Measurements from ENCODE around the gene TASOR. TPM values are rescaled to one million over a fixed set of nuclear protein-coding genes. Genes with fewer than 3 reads are reported as not detected.

Gene TASOR
- total RNA-seq, 1 donor from 2014 or later = 69.7 TPM

DNA sequence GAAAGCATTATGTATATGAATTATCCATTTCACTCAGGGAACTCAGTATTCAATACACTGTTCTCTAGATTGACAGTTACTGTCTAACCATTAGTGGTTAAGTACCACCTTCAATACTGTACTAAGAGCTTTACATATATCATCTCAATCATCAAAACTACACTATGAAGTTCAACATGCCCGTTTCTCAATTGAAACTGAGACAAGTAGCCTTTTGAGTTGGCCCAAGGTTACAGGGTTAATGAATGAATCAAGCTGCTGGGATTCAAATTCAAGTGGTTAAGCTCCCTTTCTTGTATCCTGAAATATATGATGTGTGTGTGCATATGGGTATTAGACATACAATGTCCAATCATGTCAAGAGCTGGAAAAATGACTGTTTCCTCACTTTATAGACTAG lies 5.8 kb downstream of the TASOR start:
- ATAC-seq (no peak), DNase-seq (no peak)
- peaks cover 10% of the 10 kb centered on the region for H3K36me3 ChIP-seq
- H3K27ac ChIP-seq = no peak overlapping the region
- peaks cover 32% of the 10 kb centered on the region for H3K4me1 ChIP-seq
- TF ChIP-seq, protein P1, sequence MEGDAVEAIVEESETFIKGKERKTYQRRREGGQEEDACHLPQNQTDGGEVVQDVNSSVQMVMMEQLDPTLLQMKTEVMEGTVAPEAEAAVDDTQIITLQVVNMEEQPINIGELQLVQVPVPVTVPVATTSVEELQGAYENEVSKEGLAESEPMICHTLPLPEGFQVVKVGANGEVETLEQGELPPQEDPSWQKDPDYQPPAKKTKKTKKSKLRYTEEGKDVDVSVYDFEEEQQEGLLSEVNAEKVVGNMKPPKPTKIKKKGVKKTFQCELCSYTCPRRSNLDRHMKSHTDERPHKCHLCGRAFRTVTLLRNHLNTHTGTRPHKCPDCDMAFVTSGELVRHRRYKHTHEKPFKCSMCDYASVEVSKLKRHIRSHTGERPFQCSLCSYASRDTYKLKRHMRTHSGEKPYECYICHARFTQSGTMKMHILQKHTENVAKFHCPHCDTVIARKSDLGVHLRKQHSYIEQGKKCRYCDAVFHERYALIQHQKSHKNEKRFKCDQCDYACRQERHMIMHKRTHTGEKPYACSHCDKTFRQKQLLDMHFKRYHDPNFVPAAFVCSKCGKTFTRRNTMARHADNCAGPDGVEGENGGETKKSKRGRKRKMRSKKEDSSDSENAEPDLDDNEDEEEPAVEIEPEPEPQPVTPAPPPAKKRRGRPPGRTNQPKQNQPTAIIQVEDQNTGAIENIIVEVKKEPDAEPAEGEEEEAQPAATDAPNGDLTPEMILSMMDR (IDR thresholded peaks at IDR 0.05) = no peak
- no peaks in the 10 kb centered on the region for H3K27me3 ChIP-seq (ENCODE audit: low read depth)
- no peaks in the 10 kb centered on the region for H3K9me3 ChIP-seq
- intact Hi-C loops (cut with DNase I) = no loop called here
- no peak overlapping the region for H3K4me3 ChIP-seq

DNA sequence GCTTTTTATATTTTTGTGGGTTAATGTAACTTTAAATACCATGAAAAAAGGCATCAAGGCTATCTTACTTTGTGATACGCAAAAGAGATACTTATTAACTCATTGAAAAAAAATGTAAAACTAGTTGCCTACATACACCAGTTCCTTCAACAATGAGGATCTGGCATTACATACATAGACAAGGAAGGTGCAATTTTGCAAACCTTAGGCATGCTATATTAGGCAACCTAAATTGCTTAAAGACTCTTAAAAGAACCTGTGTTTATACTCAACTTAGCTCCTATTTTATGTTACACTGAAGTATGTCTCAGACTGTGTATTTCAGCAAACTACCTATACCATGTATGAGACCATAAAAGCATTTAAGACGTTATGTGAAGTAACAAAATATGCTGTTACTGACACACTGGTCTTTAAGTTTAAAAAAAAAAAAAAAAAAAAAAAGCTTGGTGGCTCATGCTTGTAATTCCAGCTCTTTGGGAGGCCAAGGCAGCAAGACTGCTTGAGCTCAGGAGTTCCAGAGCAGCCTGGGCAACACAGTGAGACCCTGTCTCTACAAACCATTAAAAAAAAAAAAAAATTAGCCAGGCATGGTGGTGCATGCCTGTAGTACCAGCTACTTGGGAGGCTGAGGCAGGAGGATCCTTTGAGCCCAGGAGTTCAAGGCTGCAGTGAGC lies 9.1 kb downstream of the TASOR start:
- no peak overlapping the region for H3K27ac ChIP-seq
- H3K27me3 ChIP-seq (ENCODE audit: low read depth) = no peaks in the 10 kb centered on the region
- TF ChIP-seq, protein P1 (IDR thresholded peaks at IDR 0.05) = no peak
- no peaks in the 10 kb centered on the region for H3K9me3 ChIP-seq
- peaks cover 9% of the 10 kb centered on the region for H3K4me1 ChIP-seq
- peaks cover 44% of the 10 kb centered on the region for H3K36me3 ChIP-seq
- H3K4me3 ChIP-seq = no peak overlapping the region
- intact Hi-C loops (cut with DNase I) = no loop called here
- DNase-seq = no peak
- ATAC-seq = no peak

DNA sequence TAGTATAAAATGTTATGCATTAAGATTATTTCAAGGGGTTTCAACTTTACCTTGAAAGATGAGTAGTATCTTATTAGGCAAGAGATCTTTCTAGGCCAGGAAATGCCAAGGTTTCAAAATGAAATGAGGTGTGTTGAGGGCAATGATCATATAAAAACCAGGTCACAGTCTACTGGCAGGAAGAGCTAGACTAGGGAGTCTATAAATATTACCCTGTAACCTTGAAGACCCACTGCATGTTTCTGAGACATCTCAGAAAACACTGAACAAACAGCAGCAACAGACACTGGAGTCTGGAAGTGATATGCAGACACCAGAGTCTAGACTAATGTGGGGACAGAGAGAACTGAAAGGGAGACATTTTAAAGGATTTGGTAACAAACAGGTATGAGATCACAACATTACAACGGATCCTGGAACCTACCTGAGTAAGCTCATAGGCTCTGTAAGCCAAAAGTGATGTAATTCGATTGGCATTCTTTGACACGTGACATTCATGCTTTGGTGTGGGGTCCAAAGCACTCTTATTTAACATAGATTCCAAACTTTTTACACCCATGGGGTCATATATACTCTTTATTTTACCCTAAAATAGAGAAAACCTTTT lies 15.0 kb downstream of the TASOR start:
- H3K36me3 ChIP-seq = peaks cover 100% of the 10 kb centered on the region

DNA sequence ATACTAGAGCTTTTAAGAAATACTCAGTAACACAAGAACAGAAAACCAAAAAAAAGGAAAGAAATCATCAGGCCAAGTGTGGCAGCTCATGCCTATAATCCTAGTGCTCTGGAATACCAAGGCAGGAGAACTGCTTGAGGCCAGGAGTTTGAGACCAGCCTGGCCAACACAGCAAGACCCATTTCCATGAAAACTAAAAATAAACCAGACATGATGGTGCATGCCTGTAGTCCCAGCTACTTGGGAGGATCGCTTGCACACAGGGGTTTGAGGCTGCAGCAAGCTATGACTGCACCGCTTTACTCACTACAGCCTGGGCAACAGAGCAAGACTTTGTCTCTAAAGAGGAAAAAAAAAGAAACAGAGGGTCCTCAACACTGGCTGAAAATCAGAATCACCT lies 18.2 kb downstream of the TASOR start:
- TF ChIP-seq, protein P1 (IDR thresholded peaks at IDR 0.05) = no peak
- H3K9me3 ChIP-seq = no peaks in the 10 kb centered on the region
- ATAC-seq = no peak
- no peak for DNase-seq
- H3K4me3 ChIP-seq = no peak overlapping the region
- intact Hi-C loops (cut with DNase I) = no loop called here
- H3K36me3 ChIP-seq = peaks cover 100% of the 10 kb centered on the region
- no peak overlapping the region for H3K27ac ChIP-seq
- no peaks in the 10 kb centered on the region for H3K4me1 ChIP-seq
- no peaks in the 10 kb centered on the region for H3K27me3 ChIP-seq (ENCODE audit: low read depth)

More for the DNA sequence above, 15.0 kb downstream of the TASOR start:
- Histone ChIP-seq H3K9me3 (no peaks in the 10 kb centered on the region), H3K4me3 (no peak overlapping the region), H3K27me3 (ENCODE audit: low read depth) (no peaks in the 10 kb centered on the region), H3K27ac (no peak overlapping the region), H3K4me1 (no peaks in the 10 kb centered on the region)
- TF ChIP-seq, protein P1 (IDR thresholded peaks at IDR 0.05) = no peak
- DNase-seq = no peak
- intact Hi-C loops (cut with DNase I) = no loop called here
- ATAC-seq = no peak

DNA sequence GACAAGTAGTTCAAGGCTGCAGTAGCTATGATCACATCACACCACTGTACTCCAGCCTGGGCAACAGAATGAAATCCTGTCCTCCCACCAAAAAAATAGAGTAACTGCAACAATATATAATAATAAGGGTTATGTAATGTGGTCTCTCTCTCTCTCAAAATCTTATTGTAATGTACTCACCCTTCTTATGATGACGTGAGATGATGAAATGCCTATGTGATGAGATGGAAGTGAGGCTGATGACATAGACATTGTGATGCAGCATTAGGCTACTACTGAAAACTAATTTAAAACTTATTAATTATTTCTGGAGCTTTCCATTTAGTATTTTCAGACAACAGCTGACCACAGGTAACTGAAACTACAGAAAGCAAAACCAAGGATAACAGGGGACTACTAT lies 27.4 kb downstream of the TASOR start:
- TF ChIP-seq, protein P1 (IDR thresholded peaks at IDR 0.05) = no peak
- DNase-seq (no peak), ATAC-seq (no peak)
- intact Hi-C loops (cut with DNase I) = no loop called here
- Histone ChIP-seq H3K9me3 (no peaks in the 10 kb centered on the region), H3K4me3 (no peak overlapping the region), H3K27ac (no peak overlapping the region), H3K27me3 (ENCODE audit: low read depth) (no peaks in the 10 kb centered on the region), H3K4me1 (no peaks in the 10 kb centered on the region), H3K36me3 (peaks cover 95% of the 10 kb centered on the region)
